ENCODE data around the gene C19orf38. TPM values are rescaled to one million over a fixed set of nuclear protein-coding genes. Genes with fewer than 3 reads are reported as not detected.
"Not testable (repeated sequence)": the region's sequence is repeated elsewhere in the genome, so short reads cannot be mapped to it uniquely, and the experiment has no call there.

The C19orf38 gene
- total RNA-seq, 8 experiments from 2014 or later, result 0.25 to 2.3 (median 0.50) TPM; not detected in 1

GRCh38 chr19:10862561-10863106 lies 14.4 kb downstream of the C19orf38 start:
- in situ Hi-C loops (cut with MboI; ENCODE audit: low pct_unique_long_range_greater_than_20kb in 2 of 9, low sequenced_read_pairs in 9 of 9, unreplicated experiment in 9 of 9), result loop anchor here in 1 of 9 experiments (25.0 kb wide), 1 partner anchor 275 kb away; the partner anchor contains the start of gene AP1M2
- WGBS, 10 experiments, result 80 to 100% (median 98%) methylated on average over 1 to 4 of the region's 6 CpGs; no CpG with 5 or more reads in 2 of the 10 experiments

DNA sequence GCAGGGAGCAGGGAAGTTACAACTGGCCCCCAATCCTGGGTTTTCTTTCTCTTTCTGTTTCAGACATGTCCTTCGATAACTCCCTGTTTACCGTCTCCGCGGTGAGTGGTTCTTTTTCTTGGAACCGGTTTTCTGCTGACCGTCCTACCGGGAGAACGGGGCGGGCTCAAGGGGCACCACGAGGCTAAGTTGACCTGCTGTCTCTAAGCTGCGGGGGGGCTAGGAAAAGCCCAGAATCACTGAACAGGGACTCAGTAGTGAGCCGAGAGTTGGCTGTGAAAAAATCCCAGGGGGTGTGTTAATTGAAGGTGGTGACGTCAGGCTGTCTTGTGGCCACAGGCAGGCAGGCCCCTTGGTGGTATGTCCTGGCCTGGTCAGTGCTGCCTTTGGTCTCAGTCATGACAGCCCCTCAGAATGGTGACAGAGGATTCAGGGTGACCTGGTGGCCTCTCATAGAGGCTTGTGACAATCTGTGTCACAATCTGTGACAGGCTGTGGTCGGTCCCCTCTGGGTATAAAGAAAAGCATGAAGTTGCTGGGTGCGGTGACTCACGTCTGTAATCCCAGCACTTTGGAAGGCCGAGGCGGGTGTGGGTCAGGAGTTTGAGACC lies 15.0 kb downstream of the C19orf38 start:
- Histone ChIP-seq H3K4me1 (replicated peaks in 1 of 2) (peaks cover 11 to 26% of the 10 kb centered on the region in 2 donors), H3K27ac (peak overlapping the region; percentile 39 to 76), H3K4me3 (no peak overlapping the region)
- in situ Hi-C loops (cut with MboI; ENCODE audit: low pct_unique_long_range_greater_than_20kb in 2 of 9, low sequenced_read_pairs in 9 of 9, unreplicated experiment in 9 of 9), result loop anchor here in 1 of 9 experiments (25.0 kb wide), 1 partner anchor 276 kb away; the partner anchor contains the start of gene AP1M2
- WGBS, 10 experiments, result 44 to 92% (median 73%) methylated on average over 2 to 11 of the region's 18 CpGs; no CpG with 5 or more reads in 5 of the 10 experiments
- peak in 7 of 8 experiments; percentile 68 to 90 (median 86) for ATAC-seq (replicated peaks in 6 of 8)

More at GRCh38 chr19:10862561-10863106, 14.4 kb downstream of the C19orf38 start:
- H3K4me3 ChIP-seq, result no peak overlapping the region
- H3K27ac ChIP-seq, result peak overlapping the region; percentile 39 to 76
- ATAC-seq (replicated peaks in 6 of 8), result peak in 1 of 8 experiments; percentile 12
- peaks cover 11 to 26% of the 10 kb centered on the region in 2 donors for H3K4me1 ChIP-seq (replicated peaks in 1 of 2)

DNA sequence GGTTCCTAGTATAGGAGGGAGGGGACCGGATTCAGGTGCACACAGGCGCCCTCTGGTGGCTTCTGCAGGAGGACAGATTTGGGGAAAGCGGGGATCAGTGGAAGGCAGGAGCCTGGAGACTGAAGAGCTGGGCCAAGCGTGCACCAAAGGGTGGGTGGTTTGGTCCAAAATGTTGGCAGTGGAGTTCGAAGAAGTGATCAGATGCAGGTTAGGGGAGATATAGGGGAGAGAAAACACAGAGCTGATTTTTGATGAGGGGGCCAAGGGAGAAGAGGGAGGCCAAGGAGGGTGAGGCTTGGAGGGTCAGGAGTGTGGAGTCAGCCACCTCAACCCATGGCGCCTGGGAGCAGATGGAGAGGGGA lies 16.3 kb downstream of the C19orf38 start:
- WGBS, 10 experiments, result 0 to 42% (median 5%) methylated on average over 1 to 4 of the region's 6 CpGs; no CpG with 5 or more reads in 3 of the 10 experiments
- ATAC-seq (replicated peaks in 6 of 8), result peak; percentile 57 to 99 (median 66)
- in situ Hi-C loops (cut with MboI; ENCODE audit: low pct_unique_long_range_greater_than_20kb in 2 of 9, low sequenced_read_pairs in 9 of 9, unreplicated experiment in 9 of 9), result loop anchor here in 1 of 9 experiments (25.0 kb wide), 1 partner anchor 277 kb away; the partner anchor contains the start of gene AP1M2
- Histone ChIP-seq H3K4me3 (no peak overlapping the region), H3K4me1 (replicated peaks in 1 of 2) (peaks cover 11 to 26% of the 10 kb centered on the region in 2 donors), H3K27ac (peak overlapping the region in 1 of 2 donors; percentile 7)

DNA sequence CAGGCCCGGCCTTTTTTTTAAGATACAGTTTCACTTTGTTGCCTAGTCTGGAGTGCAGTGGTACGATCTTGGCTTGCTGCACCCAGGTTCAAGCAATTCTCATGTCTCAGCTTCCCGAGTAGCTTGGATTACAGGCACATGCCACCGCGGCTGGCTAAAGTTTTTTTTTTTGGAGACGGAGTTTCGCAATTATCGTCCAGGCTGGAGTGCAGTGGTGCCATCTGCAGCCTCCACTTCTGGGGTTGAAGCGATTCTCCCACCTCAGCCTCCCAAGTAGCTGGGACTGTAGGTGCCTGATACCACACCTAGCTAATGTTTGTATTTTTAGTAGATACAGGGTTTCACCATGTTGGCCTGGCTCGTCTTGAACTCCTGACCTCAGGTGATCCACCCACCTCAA lies 18.3 kb downstream of the C19orf38 start:
- H3K4me3 ChIP-seq, result no peak overlapping the region
- in situ Hi-C loops (cut with MboI; ENCODE audit: low pct_unique_long_range_greater_than_20kb in 2 of 9, low sequenced_read_pairs in 9 of 9, unreplicated experiment in 9 of 9), result loop anchor here in 1 of 9 experiments (25.0 kb wide), 1 partner anchor 279 kb away; the partner anchor contains the start of gene AP1M2
- H3K27ac ChIP-seq, result no peak overlapping the region
- peaks cover 15 to 32% of the 10 kb centered on the region in 2 donors for H3K4me1 ChIP-seq (replicated peaks in 1 of 2)
- no peak for ATAC-seq (replicated peaks in 6 of 8)
- WGBS, 10 experiments, result 30 to 100% (median 91%) methylated on average over 1 to 7 of the region's 10 CpGs; no CpG with 5 or more reads in 4 of the 10 experiments

GRCh38 chr19:10868872-10869547 lies 20.8 kb downstream of the C19orf38 start:
- WGBS, 10 experiments, result 80 to 94% methylated on average over 1 to 3 of the region's 10 CpGs; no CpG with 5 or more reads in 8 of the 10 experiments
- no peak for ATAC-seq (replicated peaks in 6 of 8)
- no peak overlapping the region for H3K4me3 ChIP-seq
- no peak overlapping the region for H3K27ac ChIP-seq
- H3K4me1 ChIP-seq (replicated peaks in 1 of 2), result peaks cover 10 to 26% of the 10 kb centered on the region in 2 donors
- in situ Hi-C loops (cut with MboI; ENCODE audit: low pct_unique_long_range_greater_than_20kb in 2 of 9, low sequenced_read_pairs in 9 of 9, unreplicated experiment in 9 of 9), result loop anchor here in 1 of 9 experiments (25.0 kb wide), 1 partner anchor 282 kb away; the partner anchor contains the start of gene AP1M2

DNA sequence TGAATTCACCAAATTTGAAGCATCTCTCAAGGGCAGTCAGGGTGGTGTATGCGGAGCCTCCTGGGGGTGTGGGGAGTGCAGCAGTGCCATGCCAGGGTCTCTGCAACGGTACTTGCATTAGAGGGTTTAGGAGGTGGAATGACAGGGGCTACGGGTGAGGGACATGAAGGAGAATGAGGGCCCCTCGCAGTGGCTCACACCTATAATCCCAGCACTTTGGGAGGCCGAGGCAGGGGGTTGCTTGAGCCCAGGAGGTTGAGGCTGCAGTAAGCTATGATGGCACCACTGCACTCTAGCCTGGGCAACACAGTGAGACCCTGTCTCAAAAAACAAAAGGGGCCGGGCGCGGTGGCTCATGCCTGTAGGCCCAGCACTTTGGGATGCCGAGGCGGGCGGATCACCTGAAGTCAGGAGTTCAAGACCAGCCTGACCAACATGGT lies 21.7 kb downstream of the C19orf38 start:
- ATAC-seq (replicated peaks in 6 of 8); H3K27ac ChIP-seq; H3K4me3 ChIP-seq: not testable (repeated sequence)
- WGBS, 10 experiments, result 80 to 100% (median 93%) methylated on average over 1 to 7 of the region's 11 CpGs; no CpG with 5 or more reads in 4 of the 10 experiments
- in situ Hi-C loops (cut with MboI; ENCODE audit: low pct_unique_long_range_greater_than_20kb in 2 of 9, low sequenced_read_pairs in 9 of 9, unreplicated experiment in 9 of 9), result loop anchor here in 1 of 9 experiments (25.0 kb wide), 1 partner anchor 283 kb away; the partner anchor contains the start of gene AP1M2
- peaks cover 7 to 19% of the 10 kb centered on the region in 2 donors for H3K4me1 ChIP-seq (replicated peaks in 1 of 2)

DNA sequence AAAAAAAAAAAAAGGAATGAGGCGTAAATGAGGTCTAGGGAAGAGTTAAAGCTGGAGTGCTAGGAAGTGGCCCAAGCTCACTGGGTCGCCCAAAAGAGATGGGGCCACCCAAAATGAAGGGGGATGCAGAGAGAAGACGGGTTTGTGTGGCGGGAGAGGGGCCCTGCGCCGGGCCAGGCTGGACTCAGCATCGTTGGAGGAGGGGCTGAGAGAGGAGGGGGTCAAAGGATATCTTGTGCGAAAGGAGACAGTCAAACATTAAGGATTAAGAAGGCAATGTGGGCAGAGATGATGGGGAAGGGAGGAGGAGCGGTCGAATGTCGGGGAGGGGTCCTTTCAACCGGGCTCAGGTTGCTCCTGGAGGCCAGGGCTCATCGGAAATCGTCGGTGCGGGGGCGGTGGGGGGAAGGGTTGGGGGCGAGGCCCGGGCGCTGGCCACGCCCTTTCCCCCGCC lies 22.3 kb downstream of the C19orf38 start:
- Histone ChIP-seq H3K4me1 (replicated peaks in 1 of 2) (peaks cover 7 to 13% of the 10 kb centered on the region in 2 donors), H3K27ac (peak overlapping the region; percentile 82), H3K4me3 (peak overlapping the region; percentile 23 to 74 (median 30))
- in situ Hi-C loops (cut with MboI; ENCODE audit: low pct_unique_long_range_greater_than_20kb in 2 of 9, low sequenced_read_pairs in 9 of 9, unreplicated experiment in 9 of 9), result loop anchor here in 1 of 9 experiments (25.0 kb wide), 1 partner anchor 283 kb away; the partner anchor contains the start of gene AP1M2
- no peak for ATAC-seq (replicated peaks in 6 of 8)
- 3 to 44% (median 23%) methylated on average over 1 to 7 of the region's 22 CpGs; no CpG with 5 or more reads in 3 of the 10 experiments for WGBS, 10 experiments

DNA sequence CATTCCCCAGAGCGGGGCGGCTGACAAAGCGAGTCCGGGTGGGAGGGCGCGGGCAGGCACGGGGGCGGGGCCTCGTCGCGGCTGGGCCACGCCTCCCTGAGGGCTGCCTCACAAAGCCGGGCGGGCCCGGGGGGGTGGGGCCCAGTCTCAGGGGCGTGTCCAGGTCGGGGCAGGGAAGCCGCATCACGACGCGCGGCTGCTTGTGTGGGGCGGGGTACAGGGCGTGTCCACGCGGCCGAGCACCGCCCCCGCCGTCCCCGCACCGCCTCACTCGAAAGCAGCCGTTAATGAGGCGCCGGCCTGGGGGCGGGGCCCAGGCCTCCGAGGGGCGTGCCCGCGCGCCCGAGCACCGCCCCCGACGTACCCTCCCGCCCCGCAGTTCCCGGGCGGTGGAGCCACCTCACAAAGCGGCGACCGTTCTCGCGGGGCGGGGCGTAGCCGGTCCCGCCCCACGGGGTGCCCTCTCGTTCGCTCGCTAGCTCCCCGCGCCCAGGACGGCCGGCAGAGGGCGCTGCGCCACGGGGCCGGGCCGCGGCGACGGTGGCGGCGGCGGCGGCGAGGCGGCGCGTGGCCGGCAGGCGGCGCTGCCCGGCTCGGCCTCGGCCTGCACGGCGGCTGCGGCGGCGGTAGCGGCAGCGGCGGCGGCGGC lies 22.9 kb downstream of the C19orf38 start, which contains the start of gene CARM1:
Gene CARM1, plus strand, starts transcription at position 599 of the 649 bp plus-strand sequence. CDS start 150 bp downstream, outside the sequence.
- no CpG with 5 or more reads among the region's 99 CpGs for WGBS, 10 experiments
- H3K4me1 ChIP-seq (replicated peaks in 1 of 2), result peaks cover 7 to 15% of the 10 kb centered on the region in 2 donors
- H3K27ac ChIP-seq, result peak within 1 kb of the TSS; percentile 82 to 91
- peak within 1 kb of the TSS; percentile 55 to 89 (median 74) for H3K4me3 ChIP-seq
- in situ Hi-C loops (cut with MboI; ENCODE audit: low pct_unique_long_range_greater_than_20kb in 2 of 9, low sequenced_read_pairs in 9 of 9, unreplicated experiment in 9 of 9), result loop anchor here in 1 of 9 experiments (25.0 kb wide), 1 partner anchor 284 kb away; the partner anchor contains the start of gene AP1M2
- peak; percentile 84 to 90 (median 86) for ATAC-seq (replicated peaks in 6 of 8)

- H3K4me1 ChIP-seq (replicated peaks in 1 of 2), result peaks cover 14 to 23% of the 10 kb centered on the region in 2 donors
- WGBS, 10 experiments, result no CpG with 5 or more reads among the region's 90 CpGs
- ATAC-seq (replicated peaks in 6 of 8), result peak; percentile 0 to 28 (median 14)
- in situ Hi-C loops (cut with MboI; ENCODE audit: low pct_unique_long_range_greater_than_20kb in 2 of 9, low sequenced_read_pairs in 9 of 9, unreplicated experiment in 9 of 9), result loop anchor here in 1 of 9 experiments (25.0 kb wide), 1 partner anchor 285 kb away; the partner anchor contains the start of gene AP1M2
- peak overlapping the region; percentile 55 to 89 (median 74) for H3K4me3 ChIP-seq
- peak overlapping the region; percentile 82 to 91 for H3K27ac ChIP-seq
Observed at GRCh38 chr19:10871711-10872545, 23.7 kb downstream of the C19orf38 start.

GRCh38 chr19:10872546-10873107 lies 24.4 kb downstream of the C19orf38 start:
- in situ Hi-C loops (cut with MboI; ENCODE audit: low pct_unique_long_range_greater_than_20kb in 2 of 9, low sequenced_read_pairs in 9 of 9, unreplicated experiment in 9 of 9), result loop anchor here in 1 of 9 experiments (25.0 kb wide), 1 partner anchor 285 kb away; the partner anchor contains the start of gene AP1M2

DNA sequence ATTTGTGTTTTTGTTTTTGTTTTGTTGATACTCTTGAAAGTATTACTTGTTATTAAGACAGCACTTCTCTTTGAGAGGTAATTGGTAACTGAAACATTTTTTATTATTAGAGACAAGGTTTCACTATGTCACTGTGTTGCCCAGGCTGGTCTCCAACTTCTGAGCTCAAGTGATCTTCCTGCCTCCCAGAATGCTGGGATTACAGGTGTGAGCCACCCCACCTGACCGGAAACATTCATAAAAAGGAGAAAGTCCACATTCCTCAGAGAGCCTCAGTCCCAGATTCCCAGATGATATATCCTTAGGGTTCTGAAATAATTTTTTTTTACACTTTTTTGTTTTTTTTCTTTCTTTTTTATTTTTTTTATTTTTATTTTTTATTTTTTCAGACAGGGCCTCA lies 25.8 kb downstream of the C19orf38 start:
- Histone ChIP-seq H3K4me3 (no peak overlapping the region), H3K4me1 (replicated peaks in 1 of 2) (peaks cover 16 to 26% of the 10 kb centered on the region in 2 donors), H3K27ac (no peak overlapping the region)
- in situ Hi-C loops (cut with MboI; ENCODE audit: low pct_unique_long_range_greater_than_20kb in 2 of 9, low sequenced_read_pairs in 9 of 9, unreplicated experiment in 9 of 9), result loop anchor here in 1 of 9 experiments (25.0 kb wide), 1 partner anchor 287 kb away; the partner anchor contains the start of gene AP1M2
- no peak for ATAC-seq (replicated peaks in 6 of 8)
- 76 to 100% (median 94%) methylated on average over 1 of the region's 1 CpG; no CpG with 5 or more reads in 2 of the 10 experiments for WGBS, 10 experiments

More at GRCh38 chr19:10872546-10873107, 24.4 kb downstream of the C19orf38 start:
- peaks cover 14 to 24% of the 10 kb centered on the region in 2 donors for H3K4me1 ChIP-seq (replicated peaks in 1 of 2)
- H3K4me3 ChIP-seq, result peak overlapping the region; percentile 55 to 89 (median 74)
- ATAC-seq (replicated peaks in 6 of 8), result no peak
- H3K27ac ChIP-seq, result peak overlapping the region; percentile 82 to 91
- WGBS, 10 experiments, result 0 to 60% (median 3%) methylated on average over 1 to 10 of the region's 16 CpGs; no CpG with 5 or more reads in 2 of the 10 experiments
